Ecto neural progenitor cell (in vitro differentiated cells): ENCODE data around the gene RBM19.
"Not testable (repeated sequence)": the region's sequence is repeated elsewhere in the genome, so short reads cannot be mapped to it uniquely, and the experiment has no call there.

Experiments used
- DNase-seq: peaks from one replicate; pipeline ENCODE4 v3.0.0-alpha.2; 2018; ENCODE audit warnings: low spot score

Gene RBM19

DNA sequence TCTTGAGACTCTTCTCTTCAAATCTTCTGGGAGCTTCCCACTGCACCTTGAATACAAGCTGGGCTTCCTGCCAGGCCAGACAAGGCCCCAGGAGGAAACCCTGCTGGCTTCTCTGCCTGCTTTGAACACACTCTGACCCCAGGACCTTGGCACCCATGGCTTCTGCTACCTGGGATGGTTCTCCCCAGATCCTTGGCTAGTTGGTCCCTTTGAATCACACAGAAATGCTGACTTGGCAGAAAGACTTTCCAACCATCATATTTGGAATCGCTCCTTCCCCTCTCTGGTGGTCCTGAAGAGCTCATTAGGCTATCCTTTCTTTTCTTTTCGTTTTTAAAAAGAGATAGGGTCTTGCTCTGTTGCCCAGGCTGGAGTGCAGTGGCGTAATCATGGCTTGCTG lies 132.7 kb downstream of the RBM19 start:
- DNase-seq, result no peak

DNA sequence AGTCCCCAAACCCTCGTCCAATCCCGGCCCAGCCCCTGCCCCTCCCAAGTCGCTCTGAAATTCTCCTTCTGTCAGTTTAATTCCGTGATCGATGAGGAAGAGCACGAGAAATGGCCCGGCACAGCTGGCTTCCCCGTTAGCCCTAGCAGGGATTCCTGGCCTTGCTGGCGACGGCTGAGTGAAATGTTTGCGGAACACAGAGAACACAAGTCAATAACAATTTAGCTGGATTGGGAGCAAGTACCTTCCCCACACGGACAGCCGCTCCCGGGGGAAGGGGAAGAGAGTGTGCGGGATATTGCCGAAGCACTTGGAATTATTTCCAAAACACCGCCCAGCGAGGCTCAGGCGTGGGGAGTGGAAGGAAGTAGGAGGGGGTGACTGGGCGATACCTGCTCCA lies 134.6 kb downstream of the RBM19 start:
- DNase-seq, result no peak

DNA sequence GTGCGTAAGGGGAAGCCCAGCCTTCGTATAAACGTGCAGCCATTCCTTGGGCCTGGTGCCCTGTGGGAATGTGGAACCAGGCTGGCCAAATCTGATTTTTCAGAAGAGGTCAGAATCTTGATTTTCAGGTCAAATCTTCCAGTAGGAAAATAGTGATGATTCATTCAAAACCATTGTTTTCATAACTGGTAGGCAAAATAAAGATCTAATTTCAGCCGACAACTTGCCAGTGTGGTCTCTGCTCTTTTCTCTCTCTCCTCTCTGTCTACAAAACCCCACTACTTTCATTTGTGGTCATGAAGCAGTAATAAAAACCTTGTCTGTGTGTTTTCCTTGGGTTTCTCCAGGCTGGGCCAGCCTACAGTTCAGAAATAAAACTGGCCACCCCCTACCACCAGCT lies 135.1 kb downstream of the RBM19 start:
- DNase-seq, result no peak

DNA sequence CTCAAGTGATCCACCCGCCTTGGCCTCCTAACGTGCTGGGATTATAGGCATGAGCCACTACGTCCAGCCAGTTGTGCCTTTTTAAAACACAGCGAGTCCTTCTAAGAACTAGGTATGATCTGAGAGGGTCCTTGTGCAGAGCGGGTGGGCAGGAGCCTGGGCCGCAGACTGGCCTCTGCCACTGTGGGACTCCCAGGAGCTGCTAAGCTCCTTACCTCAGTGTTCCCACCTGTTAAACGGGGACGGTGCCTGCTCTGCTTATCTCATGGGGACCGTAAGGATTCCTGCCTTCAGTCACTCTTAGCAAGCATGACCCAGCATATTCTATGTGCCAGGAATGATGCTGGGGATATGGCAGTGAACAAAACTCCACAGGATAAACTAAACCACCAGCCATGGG lies 136.9 kb downstream of the RBM19 start:
- no peak for DNase-seq

DNA sequence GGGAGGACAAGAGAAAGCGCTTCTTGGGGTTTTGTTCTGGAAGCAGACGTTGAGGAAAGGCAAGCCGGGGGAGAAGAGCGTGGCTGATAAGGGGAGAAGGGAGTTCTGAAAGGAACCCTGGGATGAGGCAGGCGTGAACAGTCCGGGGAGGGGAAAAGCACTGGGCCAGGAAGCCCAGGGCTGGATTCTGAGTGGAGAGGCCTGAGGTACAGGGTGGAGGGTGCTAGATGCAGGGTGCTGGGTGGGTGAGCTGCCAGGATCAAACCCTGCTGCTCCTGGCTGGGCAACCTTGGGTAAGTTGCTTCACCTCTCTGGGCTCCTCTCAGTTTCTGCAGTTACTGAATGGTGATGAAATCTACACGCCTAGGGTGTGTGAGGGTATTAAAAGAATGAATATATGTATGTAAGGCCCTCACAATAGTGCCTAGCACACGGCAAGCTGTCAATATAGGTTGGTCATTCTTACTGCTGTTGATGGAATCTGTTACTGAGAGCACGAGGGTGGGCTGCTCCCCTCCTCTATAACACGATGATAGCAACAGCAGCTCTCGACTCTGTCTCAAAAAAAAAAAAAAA lies 138.5 kb downstream of the RBM19 start:
- no peak for DNase-seq

DNA sequence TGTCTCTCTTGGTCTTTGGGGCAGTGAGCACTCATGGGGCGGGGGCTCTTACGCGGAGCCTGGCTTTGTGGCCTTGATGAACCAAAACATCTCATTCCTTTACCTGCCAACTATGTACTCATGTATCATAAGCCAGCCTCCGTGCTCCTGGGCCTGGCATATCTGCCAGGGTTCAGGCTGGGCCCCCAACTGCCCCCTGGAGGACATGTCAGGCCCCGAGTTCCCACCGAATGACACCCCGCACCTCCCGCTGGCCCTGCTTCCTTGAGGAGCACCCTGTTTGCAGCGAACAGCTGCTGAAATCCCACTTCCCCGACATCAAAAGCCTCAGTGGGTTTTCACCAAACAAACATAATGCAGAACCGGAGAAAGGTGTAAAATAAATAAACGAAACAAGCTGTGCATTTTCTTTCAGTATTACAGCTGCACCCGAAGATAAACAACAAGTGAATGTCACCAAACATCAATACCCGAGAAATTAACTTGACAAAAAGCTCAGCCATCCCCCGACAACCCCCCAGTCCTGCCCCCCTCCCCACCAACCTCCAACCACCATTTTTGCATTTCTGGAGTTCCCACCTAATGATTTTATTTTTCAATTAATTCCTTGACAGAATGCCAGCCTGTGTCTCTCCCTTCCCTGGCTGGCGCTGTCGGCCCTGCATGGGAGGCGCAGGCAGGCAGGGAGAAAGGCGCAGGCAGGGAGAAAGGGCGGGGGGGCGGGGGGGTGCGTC lies 139.2 kb downstream of the RBM19 start:
- no peak for DNase-seq

DNA sequence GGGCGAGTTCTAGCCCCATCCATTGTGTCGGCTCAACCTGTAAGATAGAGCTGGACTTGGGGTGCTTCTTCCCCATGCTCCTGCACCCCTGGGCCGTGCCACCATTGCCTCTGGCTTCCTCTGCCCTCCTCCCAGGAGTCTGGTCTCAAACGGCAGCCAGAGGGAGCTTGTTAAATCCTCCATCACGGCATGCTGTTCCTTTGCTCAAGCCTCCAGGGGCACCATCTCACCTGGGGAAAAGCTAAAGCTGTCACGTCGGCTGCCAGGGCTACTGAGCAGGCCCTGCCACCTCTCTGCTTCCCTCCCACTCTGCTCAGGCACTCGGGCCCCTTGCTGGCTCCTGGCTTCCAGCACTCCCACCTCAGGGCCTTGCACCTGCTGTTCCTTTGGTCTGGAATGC lies 140.4 kb downstream of the RBM19 start:
- no peak for DNase-seq

DNA sequence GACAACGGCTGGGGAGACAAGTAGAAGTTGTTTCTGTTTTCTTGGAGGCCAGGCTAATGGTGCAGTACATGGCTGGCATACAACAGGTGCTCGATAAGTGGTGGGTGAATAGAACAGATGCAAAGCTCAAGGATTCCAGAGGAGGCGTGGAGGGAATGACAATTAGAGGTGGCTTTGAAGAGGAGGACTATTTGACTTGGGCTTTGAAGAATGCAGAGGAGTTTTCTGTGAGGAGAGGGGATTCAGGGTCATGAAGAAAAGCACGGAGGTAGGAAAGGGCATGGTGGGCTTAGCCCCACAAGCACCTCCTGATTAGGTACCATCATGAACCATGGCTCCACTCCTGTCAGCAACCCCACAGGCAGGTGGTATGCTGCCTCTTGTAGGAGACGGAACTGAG lies 142.3 kb downstream of the RBM19 start:
- DNase-seq, result no peak

DNA sequence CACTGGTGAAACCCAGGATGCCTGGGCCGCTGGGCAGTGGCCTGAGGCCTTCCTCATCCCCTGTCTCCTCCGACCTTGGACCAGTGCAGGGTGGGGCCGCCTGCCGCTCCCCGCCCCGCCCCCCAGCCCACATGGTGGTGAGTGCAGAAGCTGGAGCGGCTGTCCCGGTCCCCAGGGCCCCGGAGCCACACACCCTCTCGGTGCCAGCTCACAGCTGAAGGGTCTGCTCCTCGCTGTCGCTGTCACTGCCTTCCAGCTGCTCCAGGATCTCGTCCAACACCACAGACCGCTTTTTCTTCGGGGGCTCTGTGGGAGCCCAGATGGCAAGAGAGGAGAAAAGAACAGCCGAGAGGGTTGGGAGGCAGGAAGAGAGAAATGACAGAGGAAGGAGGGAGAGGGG lies 143.1 kb downstream of the RBM19 start:
- DNase-seq, result no peak

DNA sequence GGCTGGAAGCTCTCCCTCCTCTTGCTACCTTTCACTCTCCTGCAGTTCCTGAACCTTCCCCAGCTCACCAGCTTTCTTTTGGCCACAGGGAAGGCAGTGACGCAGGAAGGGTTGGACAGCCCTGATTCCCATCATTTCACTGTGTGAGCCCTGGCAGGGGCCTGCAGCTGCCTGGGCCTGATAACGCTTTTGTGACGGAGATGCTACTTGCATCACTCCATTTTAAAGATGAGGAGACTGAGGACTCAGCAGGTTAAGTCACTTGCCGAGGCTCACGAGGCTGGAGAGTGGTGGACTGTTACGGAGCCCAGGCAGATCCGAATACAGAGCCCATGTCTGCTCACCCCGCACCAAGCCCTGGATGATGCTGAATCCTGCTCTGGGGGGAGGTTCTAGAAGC lies 145.3 kb downstream of the RBM19 start:
- DNase-seq, result no peak

DNA sequence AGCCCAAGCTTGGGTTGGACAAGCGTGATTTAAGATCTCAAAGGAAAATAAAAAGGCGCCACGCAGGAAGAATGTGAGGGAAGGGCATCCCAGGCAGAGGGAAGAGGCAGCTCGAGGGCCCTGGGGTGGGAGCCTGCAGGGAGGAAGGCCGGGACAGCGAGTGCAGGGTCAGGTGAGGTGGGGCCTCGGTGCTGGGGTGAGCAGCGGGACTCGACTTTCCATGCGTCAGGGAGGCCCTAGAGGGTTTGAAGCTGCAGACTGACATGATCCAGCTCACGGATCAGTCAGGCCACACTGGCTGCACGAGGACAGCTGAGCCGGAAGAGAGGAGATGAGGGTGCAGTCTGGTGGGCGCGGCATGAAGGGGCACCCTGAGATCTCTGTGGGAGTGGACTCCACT lies 145.8 kb downstream of the RBM19 start:
- DNase-seq, result no peak

DNA sequence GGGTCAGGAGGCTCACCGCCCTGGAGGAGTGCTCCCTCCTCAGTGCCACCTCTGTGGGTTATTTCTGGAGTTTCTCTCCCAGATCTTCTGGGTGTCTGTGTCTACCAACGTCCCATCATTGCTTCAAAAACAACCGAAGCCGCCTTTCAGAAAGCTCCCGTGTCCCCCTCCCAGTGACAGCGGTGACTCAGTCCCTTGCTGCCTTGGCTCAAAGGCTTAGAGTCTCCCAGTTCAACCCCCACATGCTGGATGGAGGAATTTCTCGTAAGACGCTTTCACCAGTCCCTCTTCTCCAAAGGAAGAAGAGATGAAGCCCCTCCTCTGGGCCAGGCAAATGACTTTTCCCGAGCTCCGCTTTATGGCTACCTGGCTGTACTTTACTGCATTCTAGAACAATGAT lies 146.6 kb downstream of the RBM19 start:
- no peak for DNase-seq

DNA sequence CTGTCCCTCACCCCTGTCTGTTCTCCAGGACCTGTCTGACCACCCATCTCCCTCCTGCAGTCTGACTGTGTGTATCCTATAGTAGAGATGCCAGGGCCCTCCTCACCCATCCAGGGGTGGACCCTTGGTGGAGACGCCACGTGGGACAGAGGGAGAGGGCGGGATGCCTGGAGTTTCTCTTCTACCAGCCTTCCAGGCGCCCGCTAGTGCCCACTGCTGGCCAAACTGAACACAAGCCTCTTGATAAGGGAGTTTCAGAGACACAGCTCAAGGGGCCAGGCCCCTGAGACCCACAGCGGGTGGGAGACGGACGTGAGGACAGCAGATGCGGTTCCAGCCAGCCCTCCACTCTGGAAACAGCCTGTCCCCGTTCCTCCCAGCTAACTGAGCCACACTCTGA lies 147.3 kb downstream of the RBM19 start:
- DNase-seq, result peak; percentile 90

DNA sequence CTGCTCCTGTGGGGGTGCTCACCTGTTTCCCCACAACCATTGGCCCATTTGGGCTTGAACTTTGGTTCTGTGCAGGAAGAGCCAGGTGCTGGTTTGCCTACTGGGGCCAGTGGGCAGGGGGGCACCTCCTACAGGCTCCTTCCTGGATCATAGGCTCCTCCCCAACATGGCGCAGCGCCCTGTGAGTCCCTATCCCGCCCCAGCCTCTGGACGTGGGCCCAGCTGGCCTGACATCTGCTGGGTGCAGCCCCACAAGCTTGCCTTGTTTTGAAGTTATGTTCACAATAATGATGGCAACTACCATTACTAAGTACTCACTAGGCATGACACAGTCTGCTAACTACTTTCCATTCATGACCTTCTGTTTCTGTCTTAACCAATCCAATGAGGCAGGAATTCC lies 147.8 kb downstream of the RBM19 start:
- DNase-seq, result no peak

DNA sequence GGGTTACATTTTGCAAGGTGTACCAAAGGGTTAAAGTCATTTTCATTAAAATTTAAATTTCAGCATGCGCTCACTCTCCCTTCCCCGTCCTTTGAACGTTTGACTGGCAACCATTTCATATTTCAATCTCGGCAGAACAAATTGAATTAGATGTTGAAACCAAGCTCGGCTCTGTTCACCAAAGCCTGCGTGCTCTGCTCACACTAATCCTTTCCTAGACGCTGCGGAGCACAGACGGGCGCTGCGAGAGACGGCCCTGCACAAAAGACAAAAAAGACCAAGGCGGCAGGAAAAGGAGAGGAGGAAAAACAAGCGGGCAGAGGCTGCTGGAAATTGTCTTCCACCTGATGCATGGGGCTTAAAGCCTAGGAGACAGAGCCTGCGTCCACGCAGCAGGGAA lies 149.3 kb downstream of the RBM19 start:
- DNase-seq, result no peak

DNA sequence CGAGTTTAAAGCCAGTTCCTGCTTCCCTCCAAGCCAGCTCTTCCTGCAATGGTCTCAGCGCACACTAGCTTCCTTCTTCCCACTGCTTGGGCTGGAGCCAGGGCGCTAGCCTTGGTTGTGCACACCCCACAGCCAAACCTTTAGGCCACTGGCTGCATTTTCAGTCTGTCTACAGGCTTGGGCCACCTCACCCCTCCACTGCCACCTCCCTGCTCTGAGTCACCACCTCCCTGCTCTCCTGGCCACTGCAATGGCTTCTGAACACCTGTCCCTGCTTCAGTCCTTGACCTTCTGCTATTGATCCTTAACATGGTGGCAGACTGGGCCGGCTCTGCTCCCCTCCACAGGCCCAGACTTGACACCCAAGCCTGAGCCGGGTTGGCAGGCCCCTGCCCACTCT lies 151.1 kb downstream of the RBM19 start:
- no peak for DNase-seq

DNA sequence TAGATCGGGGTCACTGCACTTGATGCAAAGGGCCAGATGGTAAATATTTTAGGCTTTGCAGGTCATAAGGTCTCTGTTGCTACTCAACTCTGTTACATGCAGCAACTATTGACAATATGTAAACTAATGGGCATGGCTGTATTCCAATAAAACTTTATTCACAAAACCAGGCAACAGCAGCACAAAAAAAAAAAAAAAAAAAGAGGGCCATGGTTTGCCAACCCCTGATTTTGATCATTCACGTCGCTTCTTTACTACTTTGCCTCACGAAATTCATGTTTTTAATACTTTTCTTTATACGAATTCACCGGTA lies 152.9 kb downstream of the RBM19 start:
- no peak for DNase-seq

DNA sequence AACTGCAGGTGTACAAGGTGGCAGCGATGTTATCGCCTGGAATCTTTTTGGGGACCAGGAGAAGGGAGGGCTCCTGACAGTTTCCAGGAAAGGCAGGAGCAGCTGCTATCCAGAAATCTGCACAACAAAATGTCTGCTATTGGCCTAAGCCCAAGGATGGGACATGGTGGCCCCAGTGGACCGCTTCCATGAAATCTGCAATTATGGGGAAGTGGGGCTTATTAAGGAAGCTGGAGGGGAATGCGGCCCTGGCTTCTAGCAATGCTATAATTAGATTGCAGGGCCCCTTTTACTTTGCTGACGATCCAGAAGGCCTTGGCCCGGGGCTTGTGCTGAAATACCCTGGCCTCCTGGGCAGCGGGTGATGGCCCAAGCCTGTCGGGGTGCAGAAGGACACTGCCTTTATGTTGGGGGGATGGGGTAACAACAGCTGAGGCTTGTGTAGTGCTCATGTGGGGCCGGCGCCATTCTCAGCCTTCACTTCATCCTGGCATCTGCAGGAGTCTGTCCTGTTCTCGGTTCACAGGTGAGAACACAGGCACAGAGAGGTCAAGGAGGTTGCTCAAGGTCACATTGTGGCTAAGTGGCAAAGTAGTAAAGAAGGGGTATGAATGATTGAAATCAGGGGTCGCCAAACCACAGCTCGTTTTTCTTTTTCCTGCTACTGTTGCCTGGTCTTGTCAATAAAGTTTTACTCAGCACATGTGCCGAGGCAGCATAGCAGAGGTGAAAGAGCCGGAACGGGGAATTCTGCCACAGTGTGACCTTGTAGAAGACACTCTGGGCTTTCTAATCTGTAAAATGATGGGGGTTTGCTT lies 153.5 kb downstream of the RBM19 start:
- no peak for DNase-seq

DNA sequence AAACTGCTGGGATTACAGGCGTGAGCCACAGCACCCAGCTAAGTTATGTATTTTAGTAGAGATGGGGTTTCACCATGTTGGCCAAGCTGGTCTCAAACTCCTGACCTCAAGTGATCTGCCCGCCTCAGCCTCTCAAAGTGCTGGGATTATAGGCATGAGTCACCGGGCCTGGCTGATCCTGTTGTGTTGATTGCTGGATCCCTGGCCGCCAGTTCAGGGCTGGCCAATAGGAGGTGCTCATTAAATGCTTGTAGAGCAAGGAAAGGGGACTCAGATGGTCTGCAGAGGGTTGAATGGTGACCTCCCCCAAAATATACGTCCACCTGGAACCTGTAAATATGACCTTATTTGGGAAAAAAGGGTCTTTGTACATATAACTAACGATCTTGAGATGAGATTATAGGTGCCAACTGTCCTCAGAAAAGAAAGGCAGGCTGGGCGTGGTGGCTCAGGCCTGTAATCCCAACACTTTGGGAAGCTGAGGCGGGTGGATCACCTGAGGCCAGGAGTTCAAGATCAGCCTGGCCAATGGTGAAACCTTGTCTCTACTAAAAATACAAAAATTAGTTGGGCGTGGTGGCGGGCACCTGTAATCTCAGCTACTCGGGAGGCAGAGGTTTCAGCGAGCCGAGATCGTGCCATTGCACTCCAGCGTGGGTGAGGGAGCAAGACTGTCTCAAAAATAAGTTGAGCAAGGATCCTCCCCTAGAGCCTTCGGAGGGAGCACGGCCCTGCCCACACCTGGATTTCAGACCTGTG lies 156.5 kb downstream of the RBM19 start:
- not testable (repeated sequence) for DNase-seq

DNA sequence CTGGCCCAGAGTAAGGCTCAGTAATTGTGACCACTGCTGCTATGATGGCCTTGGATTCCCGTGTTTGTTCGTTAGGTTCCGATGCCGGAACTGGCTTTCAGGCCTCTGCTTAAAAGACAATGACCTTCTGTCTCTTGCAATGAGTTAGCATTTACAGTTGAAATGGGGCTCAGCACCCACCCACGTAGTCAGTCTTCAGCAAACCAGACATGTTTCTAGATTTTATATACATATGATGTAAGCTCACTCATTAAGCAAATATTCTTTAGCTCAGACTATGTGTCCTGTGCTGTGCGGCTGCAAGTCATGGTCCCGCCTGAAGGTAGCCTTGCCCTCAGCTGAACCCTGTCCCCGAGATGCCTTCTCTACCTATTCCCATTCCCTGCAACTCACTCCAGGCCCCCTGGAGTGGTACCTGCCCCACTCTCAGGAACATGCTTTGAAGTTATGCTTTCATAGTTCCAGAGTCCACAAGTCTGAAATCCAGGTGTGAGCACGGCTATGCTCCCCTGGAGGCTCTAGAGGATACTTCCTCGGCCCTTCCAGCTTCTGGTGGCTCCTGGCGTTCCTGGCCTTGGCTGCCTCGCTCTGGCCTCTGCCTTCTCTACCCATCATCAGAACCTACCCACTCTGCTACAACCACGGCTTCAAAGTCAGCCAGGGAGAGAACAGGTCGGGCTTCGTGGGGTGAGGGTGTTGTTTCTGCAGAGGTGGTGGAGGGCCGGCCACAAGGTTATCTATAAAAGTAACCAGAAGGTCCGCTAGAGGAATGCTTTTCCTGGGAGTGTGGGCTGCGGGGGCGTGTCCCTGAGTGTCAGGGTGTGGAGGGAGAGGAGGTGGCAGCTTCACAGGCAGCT lies 157.8 kb downstream of the RBM19 start:
- no peak for DNase-seq

DNA sequence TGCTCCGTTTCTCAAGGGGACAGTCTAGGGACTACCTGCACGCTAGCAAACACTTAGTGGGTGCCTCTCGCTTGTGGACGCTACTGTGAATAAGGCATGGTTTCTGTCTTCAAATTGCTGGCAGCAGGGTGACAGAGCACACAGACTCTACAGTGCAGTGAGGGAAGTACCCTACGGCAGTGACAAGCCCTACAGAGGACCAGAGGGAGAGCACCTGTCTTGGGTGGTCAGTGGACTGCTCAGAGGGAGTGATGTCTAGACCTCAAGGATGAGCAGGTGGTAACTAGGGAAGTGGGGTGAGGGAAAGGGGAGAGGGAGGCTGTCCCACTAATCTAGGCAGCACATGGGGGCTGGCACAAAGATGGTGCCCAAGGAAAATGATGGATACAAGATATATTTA lies 160.5 kb downstream of the RBM19 start:
- DNase-seq, result no peak
